GM19023 (cell line): ENCODE measurements around the gene DEFB113.

Experiments used
- ATAC-seq: cut with Tn5 transposase; IDR thresholded peaks from one replicate; pipeline ENCODE4 v1.9.1; 2021; ENCODE audit warnings: mild to moderate bottlenecking, moderate library complexity; ENCODE audit not compliant: unreplicated experiment

The DEFB113 gene

GRCh38 chr6:49937017-49937416 is 32.4 kb downstream of the DEFB113 start:
- no peak for ATAC-seq

- no peak for ATAC-seq
Observed at GRCh38 chr6:49935387-49935786, 34.0 kb downstream of the DEFB113 start.

- no peak for ATAC-seq
Observed at GRCh38 chr6:49934770-49935169, 34.7 kb downstream of the DEFB113 start.

DNA sequence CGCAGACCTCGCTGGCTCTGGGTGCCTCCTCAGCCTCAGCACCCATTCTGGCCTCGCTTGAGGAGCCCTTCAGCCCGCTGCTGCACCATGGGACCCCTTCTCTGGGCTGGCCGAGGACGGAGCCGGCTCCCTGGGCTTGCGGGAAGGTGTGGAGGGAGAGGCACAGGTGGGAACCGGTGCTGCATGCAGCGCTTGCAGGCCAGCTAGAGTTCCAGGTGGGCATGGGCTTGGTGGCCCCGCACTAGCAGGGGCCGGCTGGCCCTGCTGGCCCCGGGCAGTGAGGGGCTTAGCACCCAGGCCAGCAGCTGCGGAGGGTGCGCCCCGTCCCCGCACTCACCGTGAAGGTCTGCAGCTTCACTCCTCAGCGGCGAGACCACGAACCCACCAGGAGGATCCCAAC is 35.9 kb downstream of the DEFB113 start:
- no peak for ATAC-seq

GRCh38 chr6:49929340-49929739 is 40.1 kb downstream of the DEFB113 start:
- ATAC-seq, result no peak

GRCh38 chr6:49923826-49924225 is 45.6 kb downstream of the DEFB113 start:
- ATAC-seq, result no peak

DNA sequence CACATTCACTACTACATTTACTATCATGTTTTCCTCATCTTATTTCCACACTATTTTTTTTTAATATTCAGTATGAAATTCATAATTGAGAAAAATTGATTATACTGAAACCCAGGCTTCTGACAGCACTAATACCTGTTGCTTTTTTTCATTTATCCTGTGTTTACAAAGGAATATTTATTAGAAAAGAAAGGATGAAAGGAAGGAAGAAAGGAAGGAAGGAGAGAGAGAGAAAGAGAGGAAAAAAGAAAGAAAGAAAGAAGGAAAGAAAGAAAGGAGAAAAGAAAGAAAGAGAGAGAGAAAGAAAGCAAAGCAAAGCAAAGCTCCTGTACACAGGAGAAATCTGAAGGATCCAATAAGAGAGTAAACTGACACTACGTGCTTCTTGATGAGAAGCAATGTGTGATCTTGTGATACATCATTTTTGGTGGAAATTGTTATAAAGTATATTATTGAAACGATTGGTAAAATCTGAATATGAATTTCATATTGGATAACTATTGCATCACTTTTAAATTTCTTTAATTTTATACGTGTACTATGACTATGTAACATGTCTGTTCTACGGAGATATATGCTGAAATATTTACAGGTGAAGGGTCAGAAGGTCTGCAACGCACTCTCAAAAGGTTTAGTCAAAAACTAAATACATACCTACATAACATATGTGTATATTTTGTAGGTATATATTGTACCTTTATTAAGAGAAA is 49.3 kb downstream of the DEFB113 start:
- ATAC-seq, result no peak

GRCh38 chr6:49919261-49919660 is 50.2 kb downstream of the DEFB113 start:
- no peak for ATAC-seq

DNA sequence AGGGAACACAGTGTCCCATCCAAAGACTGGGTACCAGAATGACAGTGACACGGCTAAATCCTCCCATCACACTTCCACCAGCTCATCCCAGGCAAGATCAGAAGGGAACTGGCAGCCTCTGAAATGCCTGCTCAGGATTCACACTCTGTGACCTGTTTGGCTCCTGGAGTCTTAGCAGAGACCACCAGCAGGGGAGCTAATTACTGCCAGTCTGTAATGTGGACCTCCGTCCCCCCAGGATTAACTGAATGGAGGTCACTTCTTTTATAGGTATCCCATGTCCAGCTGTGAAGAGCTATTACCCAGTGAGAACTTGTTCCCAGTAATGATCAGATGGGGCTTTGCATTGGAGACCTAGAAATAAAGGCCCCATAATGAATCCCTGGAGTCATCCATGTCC is 50.6 kb downstream of the DEFB113 start:
- no peak for ATAC-seq
